CD4-positive, alpha-beta T cell treated with Interleukin-15 for 4 hours (primary cell): Measurements from ENCODE around the gene CACNA1C.

Experiments
- DNase-seq: peaks from one replicate; pipeline ENCODE4 v3.0.0-alpha.2; 2020; ENCODE audit warnings: low spot score

CACNA1C gene

DNA sequence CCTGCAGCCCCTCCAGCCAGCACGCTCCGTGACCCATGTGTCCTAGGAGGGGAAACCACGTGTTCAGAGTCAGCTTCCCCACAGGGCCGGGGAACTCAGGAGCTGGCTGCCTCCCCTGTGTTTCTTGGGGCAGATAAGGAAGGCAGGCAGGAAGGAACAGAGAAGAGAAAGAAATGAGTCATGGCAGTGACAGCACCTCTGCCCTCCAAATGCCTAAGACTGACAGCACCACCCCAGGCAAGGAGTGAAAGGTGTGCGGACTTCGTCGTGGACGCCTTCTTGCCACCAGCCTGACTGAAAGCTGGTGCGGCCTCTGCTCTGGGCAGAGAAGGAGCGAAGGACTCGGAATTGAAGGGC lies 575.0 kb downstream of the CACNA1C start:
- DNase-seq: no peak

GRCh38 chr12:2628401-2628800 lies 575.6 kb downstream of the CACNA1C start:
- no peak for DNase-seq

DNA sequence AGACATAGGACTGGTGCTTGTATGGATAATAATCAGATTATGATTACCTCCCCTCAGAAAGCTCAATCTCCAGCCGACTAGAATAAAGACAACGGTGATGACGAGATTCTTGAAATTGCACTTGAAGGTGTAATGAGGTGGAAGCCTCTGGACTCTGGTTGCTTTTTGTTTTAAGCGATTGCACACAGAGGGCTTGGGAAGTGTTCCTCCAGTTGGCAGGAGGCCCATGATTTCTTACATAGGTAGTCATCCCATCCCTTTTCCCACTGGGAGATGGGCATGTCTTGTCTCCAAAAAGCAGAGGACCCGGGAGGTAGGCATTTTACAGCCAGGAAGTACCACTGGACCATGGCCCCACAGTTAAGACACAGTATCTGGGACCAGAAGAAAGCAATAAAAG lies 576.3 kb downstream of the CACNA1C start:
- no peak for DNase-seq

DNA sequence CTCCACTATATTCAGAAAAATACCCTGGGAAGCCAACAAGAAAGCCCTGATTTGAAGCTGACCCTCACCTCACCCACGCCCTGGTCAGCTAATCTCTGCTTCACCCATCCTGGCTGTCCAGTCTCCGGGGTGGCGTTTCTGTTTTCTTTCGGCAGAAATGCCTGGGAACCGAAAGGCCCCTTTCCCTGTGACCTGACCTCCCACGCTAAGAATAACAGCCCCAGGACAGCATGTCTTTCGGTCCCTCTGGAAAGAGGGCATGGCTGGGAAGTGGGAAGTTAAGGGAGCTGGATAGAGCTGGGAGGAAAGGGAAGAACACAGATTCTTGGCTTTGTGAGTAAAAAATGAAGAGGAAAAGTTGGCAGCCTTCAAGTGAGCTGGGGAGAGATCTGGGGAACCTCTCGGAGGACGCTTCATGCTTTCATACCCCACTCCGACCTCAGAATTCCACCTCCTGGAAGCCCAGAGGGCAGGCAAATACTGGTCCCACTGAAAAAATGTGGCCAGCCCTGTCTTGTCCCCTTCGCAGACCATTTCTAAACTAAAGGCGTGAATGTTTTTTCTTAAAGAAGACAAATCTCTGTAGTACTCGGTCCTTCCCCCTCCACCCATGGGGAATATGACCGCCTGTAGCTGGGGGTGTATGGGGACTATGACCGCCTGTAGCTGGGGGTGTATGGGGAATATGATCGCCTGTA lies 579.0 kb downstream of the CACNA1C start:
- DNase-seq: no peak

DNA sequence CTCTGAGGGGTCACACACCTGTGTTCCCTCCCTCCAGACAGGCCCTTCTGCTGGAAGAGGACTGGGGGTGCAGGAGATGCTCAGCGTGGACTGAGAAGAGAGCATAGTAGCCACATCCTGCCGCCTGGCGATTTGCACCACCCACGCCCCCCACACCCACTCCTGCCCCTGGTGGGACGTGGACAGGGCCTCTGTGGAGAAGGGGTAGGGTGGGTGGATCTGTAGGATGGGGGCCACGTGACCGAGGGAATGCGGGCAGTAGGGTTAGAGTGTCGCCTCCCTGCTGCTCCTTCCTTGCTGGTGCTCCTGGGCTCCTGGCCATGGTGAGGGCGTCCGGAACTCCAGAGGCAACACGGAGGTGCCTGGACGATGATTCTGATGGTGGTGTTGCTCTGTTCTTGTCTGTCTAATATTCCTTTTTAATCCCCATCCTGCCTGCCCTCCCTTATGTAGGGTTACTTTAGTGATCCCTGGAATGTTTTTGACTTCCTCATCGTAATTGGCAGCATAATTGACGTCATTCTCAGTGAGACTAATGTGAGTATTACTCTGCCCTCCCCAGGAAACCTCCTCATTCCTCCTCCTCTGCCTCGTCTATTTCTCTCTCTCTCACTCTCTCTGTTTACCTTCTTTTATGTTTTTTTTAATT lies 580.5 kb downstream of the CACNA1C start:
- DNase-seq: no peak

DNA sequence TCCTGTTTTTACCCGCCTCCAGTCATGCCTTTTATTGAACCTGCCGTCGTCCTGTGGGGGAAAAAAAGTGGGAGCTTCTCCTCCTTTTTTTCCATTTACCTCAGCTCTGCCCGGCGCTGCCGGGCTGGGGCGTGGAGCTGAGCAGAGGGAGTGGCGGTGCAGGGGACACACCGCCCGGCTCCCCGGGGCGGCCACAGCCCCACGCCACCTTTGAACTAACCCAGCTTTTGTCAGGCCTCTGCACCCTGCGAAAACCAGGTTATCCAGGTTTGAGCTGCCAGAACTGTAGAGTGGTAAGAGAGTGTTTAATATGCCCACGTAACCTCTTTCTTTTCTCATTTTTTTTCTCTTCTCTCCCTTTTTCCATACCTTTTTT lies 581.0 kb downstream of the CACNA1C start:
- no peak for DNase-seq

DNA sequence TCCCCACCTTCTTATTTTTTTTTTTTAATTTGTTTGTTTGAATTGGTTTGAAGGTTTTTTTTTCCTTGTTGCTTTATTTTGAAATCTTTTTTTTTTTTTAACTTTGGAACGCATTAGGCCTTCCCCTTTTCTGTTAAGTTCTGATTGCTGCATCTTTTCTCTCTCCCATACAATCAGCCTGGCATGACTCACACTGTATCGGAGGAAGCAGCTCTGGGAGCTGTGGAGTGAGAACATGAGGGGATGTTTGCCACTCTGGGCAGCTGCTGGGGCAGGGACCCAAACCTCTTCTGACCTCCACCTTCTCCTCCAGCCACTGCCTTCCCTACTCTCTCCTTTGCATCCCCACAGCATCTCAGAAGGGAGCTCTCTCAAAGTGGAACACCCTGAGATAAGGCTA lies 581.7 kb downstream of the CACNA1C start:
- DNase-seq: no peak

- no peak for DNase-seq
These were observed 584.1 kb downstream of the CACNA1C start for GRCh38 chr12:2636741-2637340.

DNA sequence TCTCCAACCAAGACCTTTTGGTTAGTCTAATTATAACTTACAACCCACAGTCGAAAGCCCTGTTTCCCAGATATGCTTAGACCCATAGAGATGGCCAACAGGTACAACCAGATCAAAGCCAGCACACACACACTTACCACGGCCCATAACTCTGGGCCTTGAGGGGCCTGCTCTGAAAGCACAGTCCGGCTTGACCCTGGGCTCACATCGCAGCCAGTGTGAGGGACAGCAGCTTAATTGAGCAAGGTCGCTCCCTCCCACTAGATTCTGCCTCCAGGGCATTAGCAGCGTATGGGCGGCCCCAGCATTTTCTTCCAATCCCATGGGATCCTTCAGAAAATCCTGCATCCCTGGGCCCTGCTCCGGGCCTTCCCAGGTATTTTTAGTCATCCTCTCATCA lies 584.6 kb downstream of the CACNA1C start:
- no peak for DNase-seq

GRCh38 chr12:2638273-2639019 lies 585.7 kb downstream of the CACNA1C start:
- no peak for DNase-seq

GRCh38 chr12:2639020-2639298 lies 586.2 kb downstream of the CACNA1C start:
- DNase-seq: no peak

DNA sequence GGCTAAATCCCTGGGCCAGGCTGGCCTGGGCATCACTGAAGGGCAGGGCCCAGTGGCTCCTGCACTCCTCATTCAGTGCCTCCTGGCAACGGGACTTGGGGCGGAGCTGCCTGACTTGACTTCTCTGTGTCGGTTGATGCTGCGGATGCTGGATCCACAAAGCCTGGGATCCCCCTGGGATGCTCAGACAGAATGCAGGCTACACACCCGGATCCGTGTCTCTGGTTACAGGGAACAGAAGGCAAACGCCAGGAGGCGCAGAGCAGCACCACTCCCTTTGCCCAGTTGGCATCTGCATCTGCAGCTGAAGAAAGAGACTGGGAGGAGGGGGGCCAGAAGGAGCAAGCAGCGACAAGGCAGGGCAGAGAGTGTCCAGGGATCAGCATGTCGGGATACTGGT lies 587.5 kb downstream of the CACNA1C start:
- no peak for DNase-seq

GRCh38 chr12:2640709-2641108 lies 587.9 kb downstream of the CACNA1C start:
- no peak for DNase-seq

DNA sequence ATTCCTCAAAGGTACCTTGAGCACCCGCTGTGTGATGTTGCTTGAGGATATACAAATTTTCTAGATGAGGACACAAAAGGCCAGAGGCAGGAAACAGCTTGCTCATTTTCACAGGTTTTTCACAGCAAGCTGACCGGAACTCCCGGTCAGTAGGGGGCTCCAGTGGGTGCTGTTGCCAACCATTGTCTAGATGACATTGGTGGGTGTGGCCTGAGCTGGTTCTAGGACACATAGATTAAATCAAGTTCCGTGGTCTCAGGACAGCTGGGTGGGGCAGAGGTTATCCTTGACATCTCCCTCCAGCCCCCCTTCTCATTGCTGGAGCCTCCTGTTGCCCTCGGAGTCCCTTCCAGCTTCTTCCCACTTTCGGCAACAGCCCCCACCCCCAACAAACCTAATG lies 588.4 kb downstream of the CACNA1C start:
- no peak for DNase-seq

GRCh38 chr12:2641761-2642160 lies 589.0 kb downstream of the CACNA1C start:
- DNase-seq: no peak

- DNase-seq: no peak
These were observed 589.5 kb downstream of the CACNA1C start for GRCh38 chr12:2642176-2642892.

DNA sequence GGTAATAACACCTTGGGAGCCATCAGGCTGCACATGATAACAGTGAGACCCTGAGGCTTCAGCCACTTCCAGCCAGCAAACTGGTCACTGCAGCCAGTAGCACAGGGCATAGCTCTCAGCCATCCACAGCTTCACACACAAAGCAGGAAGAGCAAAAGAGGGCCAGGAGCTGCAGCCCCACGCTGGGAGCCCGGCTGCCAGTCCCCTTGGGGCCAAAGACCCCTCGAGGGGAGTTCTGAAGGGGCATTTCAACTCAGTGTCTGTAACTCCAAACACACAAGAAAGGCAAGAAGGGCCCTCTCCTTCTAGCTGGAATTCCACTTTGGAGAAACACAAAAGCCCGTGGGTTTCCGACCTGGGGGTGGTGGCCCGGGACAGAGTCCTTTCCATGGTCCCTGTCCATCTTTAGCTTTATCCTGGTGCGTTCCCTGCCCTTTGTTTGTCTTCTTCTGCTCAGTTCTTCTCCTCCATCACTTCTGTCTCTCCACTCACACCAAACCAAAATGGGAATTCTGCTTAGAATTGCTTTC lies 590.2 kb downstream of the CACNA1C start:
- no peak for DNase-seq

- DNase-seq: no peak
These were observed 590.9 kb downstream of the CACNA1C start for GRCh38 chr12:2643576-2644135.

DNA sequence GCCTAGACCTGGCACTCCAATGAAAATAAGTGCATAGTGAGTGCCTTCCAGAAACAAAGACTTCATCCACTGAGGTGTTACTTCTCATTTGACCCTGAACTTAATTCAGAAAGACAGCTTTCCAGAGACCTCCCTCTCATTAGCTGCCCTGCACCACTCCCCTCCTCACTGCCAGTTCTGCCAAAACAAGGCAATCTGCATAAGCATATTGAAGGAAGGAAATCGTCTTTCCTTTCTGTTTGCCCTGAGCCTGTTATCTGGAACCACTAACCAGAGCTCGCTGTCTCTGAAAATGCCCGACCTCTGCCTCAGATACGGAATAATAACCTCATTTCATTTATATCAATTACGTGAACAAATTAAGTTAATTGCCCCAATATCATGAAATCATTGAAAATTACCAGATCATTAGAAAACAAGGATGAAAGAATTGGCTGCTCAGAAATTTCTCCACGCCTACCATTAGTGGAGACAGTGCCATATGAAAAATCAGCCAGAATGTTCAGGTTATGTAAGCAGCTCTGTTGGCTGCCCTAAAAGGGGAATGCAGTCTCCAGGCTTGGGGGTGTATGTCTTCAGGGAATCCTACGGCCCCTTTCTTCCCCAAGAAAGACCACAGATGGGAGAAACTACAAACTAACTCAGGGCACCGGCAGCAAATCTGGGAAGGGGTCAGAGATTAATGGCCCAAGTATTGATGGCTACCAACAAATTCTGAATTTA lies 592.1 kb downstream of the CACNA1C start:
- DNase-seq: no peak

DNA sequence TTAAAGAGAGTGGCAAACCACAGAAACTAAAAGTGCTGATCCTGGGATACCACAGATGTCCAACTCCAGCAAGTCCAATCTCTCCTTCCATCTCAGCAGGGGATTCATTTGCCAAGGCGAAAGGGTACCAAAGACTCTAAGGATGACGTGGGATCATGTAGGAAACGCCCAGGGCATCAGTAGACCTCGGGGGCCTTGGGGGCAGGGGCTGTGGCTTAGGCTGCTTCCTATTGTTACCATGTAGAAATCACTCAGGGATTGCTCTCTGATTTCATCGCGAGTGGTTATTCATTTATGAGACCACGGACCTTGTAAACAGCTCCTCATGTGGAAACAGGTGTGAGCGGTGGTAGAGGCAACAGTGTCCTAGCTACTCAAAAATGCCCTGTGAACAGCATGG lies 592.7 kb downstream of the CACNA1C start:
- DNase-seq: no peak

DNA sequence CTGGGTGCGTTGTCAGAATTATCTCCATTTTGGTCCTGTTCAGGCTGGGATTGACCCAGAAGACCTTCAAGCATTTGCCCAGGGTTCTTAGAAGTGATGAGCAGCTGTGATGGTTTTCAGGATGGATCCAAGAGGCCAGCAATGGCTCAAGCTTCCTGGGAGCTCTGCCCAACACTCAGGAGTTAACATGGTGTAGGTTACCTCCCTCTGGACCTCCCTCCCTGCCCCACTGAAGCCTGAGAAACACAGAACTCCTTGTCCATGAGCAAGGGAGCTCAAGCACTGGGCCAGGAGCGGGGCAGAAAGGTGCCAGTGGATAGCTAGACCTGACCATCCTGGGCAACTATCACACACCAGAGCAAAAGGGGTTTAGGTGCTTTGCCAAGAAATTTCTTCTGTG lies 593.6 kb downstream of the CACNA1C start:
- no peak for DNase-seq
